ENCODE measurements around the gene JAKMIP1.

GRCh38 chr4:5999830-6000365 is 200.5 kb downstream of the JAKMIP1 start:
- TF ChIP-seq EP300 (IDR thresholded peaks at IDR 0.05): no peak
- TF ChIP-seq CTCF (IDR thresholded peaks at IDR 0.05): no peak
